ENCODE results near the gene ATP2A3.

ATP2A3 gene

DNA sequence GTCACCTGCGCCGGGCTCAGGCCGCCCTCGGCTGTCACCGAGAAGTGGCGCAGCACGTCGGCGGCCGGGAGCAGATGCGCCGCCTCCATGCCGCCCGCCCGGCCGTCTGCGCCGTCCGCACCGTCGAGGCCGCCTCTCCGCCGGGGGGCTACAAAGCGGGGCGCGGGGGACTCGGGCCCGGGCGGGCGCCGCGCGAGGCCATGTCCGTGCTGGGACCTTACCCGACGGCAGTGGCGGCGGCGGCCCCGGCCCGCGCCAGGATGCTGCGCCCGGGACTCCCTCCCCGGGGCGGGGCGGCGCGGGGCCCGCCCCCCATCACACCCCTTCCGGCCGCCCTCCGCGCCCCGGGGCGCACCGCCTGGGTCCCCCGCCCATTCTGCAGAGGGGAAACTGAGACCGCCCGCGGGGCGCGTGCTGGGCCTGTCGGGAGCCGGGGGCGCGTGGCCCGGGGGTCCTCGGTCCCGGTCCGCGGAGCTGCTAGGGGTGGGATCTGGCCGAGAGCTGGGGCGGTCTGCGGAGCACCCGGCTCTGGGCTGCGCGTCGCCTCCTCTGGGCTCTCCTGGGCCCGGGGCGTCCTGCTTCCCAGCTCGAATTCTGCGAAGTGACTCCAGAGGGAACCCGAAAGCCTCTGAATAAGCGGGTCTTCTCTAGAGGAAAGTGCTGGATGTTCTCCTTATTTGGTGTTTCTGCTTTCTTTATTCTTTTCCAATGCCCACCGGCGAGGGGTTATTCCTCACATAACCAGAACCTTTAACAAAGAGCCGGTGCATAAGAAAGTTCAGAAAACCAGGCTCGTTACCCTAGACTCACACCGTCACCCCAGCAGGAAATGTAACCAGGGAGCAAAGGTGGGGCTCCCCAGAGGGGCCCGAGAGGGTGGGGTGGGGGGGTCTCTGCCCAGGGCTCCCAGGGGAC is at the start of gene ATP2A3:
TSS of gene ATP2A3 (minus strand) at position 235 of the 915 bp plus-strand sequence. CDS start at position 89, 146 bp downstream.
- DNase-seq (ENCODE audit: low spot score): peak; percentile 75

DNA sequence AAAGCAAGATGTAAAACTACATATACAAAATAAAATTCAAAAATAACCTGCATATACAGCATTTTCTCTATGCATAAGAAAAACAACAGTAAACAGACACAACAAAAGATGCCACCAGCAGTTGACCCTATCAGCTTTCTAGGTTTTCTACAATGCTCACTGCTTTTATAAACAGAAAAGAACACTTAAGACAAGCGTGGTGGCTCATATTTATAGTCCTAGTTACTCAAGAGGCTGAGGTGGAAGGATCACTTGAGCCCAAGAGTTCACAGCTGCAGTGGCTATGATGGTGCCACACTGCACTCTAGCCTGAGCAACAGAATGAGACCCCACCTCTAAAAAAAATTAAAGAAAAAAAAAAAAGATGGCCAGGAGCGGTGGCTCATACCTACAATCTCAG is 46.5 kb upstream of the ATP2A3 start:
- no peak for FAIRE-seq

More for the DNA sequence above, at the start of gene ATP2A3:
- FAIRE-seq: no peak

DNA sequence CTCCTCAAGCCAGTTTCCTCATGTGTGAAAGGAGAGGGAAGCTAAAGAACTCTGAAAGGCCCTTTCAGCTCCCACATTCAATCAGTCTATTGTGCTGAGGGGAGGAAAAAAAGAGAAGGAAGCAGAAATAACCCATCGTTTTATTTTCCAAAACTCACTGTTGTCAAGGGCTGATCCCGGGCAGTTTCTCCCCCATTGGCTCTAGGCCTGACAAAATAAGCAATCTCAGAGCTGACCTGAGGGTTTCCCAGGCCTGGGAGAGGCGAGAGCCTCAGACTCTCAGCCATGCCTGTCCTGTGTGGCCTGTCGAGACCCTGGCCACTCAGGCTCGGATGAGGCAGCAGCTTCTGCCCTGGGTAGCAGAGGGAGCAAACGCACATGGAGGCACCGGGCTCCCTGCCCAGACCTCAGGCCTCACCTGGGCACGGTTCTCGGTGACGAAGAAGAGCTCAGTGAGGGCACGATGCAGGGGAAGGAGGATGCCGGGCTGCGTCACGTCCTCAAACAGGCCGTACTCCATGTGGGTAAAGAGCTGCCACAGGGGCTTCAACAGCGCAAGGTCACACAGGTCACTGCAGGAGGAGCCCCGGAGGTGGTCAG is 45.0 kb upstream of the ATP2A3 start:
- DNase-seq (ENCODE audit: low spot score) (no peak), FAIRE-seq (no peak)

More for the DNA sequence above, 46.5 kb upstream of the ATP2A3 start:
- DNase-seq (ENCODE audit: low spot score): no peak

GRCh38 chr17:4008441-4009185 is 44.4 kb upstream of the ATP2A3 start:
- FAIRE-seq (no peak), DNase-seq (ENCODE audit: low spot score) (no peak)

DNA sequence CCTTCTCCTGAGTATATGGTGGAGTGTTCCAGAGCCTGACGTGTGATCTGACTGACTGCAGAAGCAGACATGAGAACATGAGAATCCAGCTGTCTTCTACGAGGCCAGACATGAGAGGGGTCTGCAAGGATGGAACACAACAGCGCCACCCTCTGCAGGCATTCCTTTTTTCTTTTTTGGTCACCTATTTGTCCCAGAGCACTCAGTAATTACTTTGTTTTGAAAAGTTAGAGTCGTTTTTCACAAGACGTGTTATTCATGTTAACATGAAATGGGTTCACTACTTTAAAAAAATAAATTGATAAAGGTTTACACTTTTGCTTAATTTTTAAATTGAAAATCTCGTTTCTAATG is 43.8 kb upstream of the ATP2A3 start:
- no peak for FAIRE-seq
- no peak for DNase-seq (ENCODE audit: low spot score)

- no peak for DNase-seq (ENCODE audit: low spot score)
- no peak for FAIRE-seq
Measured at GRCh38 chr17:4007346-4008081, 43.3 kb upstream of the ATP2A3 start.

DNA sequence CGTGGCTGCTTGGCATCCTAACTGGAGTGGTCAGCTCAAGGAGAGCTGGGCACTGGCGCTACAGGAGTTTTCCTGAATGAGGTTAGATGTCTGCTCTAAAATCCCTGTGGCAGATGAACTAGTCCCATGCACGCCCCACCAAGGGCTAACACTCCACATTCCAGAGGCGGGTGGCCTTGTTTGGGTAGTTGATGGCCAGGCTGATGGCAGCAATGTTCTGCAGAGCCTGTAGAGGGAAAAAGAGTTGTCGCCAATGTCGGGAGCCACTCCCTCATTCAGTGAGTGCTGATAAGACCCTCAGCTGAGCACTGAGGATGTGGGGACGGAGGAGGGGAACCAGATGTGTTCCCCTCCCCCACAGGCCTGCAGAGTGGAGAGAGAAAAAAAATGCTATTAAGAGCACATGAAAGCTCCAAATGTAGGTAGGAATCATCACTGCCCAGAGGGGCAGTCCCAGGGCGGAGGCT is 42.5 kb upstream of the ATP2A3 start:
- no peak for DNase-seq (ENCODE audit: low spot score)
- no peak for FAIRE-seq

DNA sequence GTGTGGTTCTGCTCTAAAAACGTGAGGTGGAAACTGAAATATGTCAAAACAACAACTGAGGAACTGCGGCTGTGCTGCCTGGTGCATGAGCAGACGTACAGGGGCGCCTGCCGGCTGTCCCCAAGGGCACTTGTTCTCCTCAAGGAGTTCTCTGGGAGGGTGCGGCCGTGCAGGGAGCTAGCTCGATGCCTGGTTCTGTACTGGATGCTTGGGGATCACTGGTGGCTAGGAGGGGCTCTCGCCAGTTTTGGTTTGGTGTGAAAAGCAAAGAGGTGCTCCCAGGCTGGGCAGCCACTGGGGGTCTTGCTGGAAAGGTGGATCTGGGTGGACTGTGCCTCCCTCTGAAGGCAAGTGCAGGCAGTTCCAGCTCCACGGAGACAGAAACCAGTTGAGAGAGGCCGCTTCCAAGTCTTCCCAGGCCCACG is 41.9 kb upstream of the ATP2A3 start:
- FAIRE-seq (no peak), DNase-seq (ENCODE audit: low spot score) (no peak)

DNA sequence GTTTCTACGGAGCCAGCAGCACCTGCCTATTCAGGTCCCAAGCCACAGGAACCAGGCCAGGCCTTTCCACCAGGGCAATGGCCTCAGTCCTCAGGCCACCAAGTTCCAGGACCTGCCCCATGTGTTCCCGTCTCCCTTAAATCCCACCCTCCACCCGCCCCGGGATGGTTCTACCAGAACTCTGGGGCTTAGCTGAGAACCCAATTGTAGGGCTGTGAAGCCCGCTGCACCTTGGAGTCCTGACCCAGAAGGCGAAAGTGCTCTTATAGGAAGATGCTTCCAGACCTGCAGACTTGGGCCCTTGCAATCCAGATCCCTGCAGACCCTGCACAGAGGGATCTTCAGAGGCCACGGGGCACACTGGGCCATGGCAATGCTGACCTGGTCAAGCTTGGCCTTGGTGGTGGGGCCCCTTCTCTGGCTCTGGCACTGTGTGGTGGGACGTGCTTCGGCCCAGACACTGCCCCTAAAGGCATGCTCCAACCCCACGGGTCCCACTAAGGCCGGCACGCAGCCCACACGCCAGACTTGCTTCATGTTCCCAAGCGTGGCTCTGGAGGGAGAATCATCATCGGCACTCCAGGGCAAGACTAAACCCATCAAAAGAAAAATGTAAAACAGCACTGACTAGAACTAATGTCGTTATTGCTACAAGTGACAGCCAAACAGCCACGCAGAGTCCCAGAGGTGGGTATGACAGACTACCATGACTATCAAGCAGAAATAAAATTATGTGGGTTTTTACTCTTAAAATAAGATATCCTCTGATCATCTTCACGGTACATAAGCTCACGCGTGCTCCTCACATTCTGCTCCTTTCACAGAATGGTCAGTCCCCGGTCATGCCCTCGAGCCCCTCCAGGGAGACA is 41.3 kb upstream of the ATP2A3 start:
- DNase-seq (ENCODE audit: low spot score) (no peak), FAIRE-seq (no peak)

GRCh38 chr17:4004517-4005295 is 40.5 kb upstream of the ATP2A3 start:
- DNase-seq (ENCODE audit: low spot score): peak; percentile 31
- FAIRE-seq: no peak

DNA sequence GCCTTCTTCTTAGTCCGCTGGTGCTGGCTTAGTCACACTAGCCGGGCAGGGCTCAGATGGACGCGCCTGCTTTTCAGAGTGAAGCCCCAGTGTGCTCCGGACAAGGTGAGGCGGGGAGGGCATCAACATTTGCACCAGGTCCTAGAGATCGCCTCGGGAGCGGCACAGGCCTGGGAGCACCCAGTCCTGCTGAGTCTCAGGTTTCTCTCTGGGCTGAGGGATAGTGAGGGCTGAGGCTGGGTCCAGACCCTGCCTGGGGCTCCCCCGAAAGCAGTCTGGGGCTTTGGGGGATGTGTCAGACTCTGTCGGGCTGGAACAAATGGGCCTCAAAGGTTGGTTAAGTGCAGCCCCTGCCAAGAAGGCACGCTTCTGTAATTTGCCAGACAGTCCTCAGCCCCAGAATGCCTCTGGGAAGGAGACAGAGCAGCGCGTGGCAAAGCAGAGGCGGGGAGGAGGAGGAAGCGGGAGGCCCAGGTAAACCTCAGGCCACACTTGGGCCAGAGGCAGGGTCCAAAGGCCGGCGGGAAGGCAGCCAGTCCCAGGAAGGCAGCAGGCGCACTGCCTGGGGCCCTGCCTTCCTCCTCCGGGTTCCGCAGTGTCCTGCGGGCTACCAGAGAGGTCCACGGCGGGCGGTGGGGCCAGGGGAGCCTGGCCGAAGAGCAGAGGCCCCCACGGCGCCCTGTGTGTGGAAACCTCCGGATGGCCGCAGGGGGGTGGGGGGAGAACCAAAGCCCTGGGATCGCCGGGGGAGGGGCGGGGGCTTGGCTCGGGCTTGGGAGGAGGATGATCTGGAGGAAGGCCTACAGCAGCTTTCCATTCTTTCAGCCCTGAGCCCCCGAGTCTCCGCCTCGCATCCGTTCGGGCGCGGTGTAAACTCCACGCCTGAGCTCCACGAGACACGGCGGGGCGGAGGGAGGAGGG is 39.5 kb upstream of the ATP2A3 start:
- DNase-seq (ENCODE audit: low spot score): no peak
- FAIRE-seq: no peak

DNA sequence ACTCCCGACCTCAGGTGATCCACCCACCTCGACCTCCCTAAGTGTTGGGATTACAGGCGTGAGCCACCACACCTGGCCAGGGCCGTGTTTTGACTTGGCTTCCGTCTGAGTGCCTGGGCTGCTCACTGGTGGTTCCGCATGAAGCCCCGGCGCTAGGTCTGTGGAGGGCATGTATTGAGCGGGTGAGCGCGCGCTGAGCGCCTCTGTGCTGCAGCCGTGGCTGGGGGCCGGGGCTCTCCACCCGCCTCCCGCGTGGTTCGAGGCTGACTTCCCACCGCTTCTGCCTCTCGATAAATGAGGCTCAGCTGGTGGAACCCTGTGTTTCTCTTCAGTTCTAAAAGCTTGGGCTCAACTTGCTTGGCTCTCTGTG is 38.9 kb upstream of the ATP2A3 start:
- FAIRE-seq: no peak
- DNase-seq (ENCODE audit: low spot score): no peak

GRCh38 chr17:4001048-4001590 is 36.9 kb upstream of the ATP2A3 start:
- no peak for DNase-seq (ENCODE audit: low spot score)
- no peak for FAIRE-seq

- no peak for FAIRE-seq
- no peak for DNase-seq (ENCODE audit: low spot score)
Measured at GRCh38 chr17:3998436-3998835, 34.2 kb upstream of the ATP2A3 start.

DNA sequence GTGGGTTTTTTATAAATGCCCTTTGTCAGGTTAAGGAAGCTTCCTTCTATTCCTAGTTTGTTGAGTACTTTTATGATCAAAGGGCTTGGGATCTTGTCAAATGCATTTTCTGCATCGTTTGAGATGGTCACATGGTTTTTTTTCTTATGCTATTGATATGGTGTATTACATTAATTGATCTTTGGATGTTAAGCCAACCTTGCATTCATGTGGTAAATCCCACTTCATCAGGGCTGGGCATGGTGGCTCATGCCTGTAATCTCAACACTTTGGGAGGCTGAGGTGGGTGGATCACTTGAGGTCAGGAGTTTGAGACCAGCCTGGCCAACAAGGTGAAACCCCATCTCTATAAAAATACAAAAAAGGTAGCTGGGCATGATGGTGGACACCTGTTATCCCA is 30.8 kb upstream of the ATP2A3 start:
- FAIRE-seq (no peak), DNase-seq (ENCODE audit: low spot score) (no peak)

DNA sequence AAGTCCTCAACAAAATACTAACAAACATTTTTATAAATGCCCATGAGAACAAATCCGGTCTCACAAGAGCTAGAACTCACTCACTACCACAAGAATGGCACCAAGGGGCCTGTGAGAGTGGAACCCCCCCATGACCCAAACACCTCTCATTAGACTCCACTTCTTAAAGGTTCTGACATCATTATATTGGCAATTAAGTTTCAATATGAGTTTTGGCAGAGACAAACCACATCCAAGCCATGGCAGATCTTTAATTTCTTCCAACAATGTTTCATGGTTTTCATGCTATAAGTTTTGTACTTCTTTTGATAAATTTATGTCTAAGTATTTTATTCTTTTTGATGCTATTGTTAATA is 30.0 kb upstream of the ATP2A3 start:
- no peak for FAIRE-seq
- DNase-seq (ENCODE audit: low spot score): no peak

DNA sequence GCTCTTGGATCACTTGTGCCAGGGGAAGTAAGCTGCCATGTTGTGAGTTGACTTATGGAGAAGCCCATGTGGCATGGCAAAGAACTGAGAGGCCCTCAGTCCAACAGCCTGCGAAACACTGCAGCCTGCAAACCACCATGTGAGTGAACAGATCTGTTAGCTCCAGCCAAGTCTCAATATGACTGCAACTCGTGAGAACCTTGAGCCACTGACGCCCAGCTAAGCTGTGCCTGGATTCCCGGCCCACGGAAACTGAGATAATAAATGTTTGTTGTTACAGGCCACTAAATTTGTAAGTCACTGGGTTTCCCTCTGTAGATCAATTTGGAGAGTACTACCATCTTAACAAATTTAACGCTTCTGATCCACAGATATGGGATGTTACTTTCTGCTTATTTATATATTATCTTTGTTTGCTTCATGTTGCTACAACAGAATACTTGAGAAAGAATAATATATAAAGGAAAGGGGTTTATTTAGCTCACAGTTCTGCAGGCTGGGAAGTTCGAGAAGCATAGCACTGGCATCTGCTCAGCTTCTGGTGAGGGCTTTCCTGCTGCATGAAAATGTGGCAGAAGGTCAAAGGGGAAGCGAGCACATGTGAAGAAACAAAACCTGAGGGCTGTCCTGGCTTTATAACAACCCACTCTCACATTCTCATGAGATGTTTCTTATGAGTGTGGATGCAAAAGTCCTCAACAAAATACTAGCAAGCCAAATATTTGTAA is 29.4 kb upstream of the ATP2A3 start:
- no peak for FAIRE-seq
- no peak for DNase-seq (ENCODE audit: low spot score)

DNA sequence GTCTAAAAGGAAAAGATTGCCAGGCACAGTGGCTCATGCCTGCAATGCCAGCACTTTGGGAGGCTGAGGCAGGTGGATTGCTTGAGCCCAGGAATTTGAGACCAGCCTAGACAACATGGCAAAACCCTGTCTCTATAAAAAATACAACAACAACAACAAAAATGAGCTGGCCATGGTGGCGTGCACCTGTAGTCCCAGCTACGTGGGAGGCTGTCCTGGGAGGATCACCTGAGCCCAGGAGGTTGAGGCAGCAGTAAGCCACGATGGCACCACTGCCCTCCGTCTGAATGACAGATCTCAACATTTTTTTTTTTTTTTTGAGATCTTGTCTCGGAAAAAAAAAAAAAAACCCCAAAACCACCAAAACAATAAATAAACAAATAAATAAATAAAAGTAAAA is 28.1 kb upstream of the ATP2A3 start:
- DNase-seq (ENCODE audit: low spot score) (no peak), FAIRE-seq (no peak)
